Activated CD8-positive, alpha-beta T cell treated with anti-CD3 and anti-CD28 coated beads for 36 hours (primary cell): ENCODE data around the gene GMPS. TPM values are rescaled to one million over a fixed set of nuclear protein-coding genes. Genes with fewer than 3 reads are reported as not detected.
A peak's percentile ranks its signal among the peaks of the same experiment; 100 is the strongest.
"Not testable (repeated sequence)": the region's sequence is repeated elsewhere in the genome, so short reads cannot be mapped to it uniquely, and the experiment has no call there.

Experiments
- ATAC-seq: fragments of 200-7000 bp; cut with Tn5 transposase; one replicate; pipeline ENCODE4 v1.10.0; 2021; ENCODE audit warnings: mild to moderate bottlenecking, moderate library complexity
- CTCF ChIA-PET: fragments of 350-600 bp; sonication (Branson Sonifier 250); formaldehyde crosslinking; loops from one replicate; lab custom pipeline; 2021; ENCODE audit warnings: antibody characterized with exemption; lab: Charles Lee
- POLR2A ChIA-PET: fragments of 350-600 bp; sonication (Branson Sonifier 250); formaldehyde crosslinking; loops from one replicate; lab custom pipeline; 2021; ENCODE audit warnings: antibody characterized with exemption; lab: Charles Lee
- DNase-seq: peaks from one replicate; pipeline ENCODE4 v3.0.0-alpha.2; 2020
- H3K27ac Mint-ChIP-seq: one replicate; pipeline ENCODE4 v1.8.0; 2021; ENCODE audit warnings: mild to moderate bottlenecking, mixed read lengths
- H3K27me3 Mint-ChIP-seq: one replicate; pipeline ENCODE4 v1.8.0; 2021; ENCODE audit warnings: mixed read lengths
- H3K36me3 Mint-ChIP-seq: one replicate; pipeline ENCODE4 v1.8.0; 2021; ENCODE audit warnings: low read depth, mixed read lengths
- H3K4me1 Mint-ChIP-seq: one replicate; pipeline ENCODE4 v1.8.0; 2021; ENCODE audit warnings: low read depth, mixed read lengths
- H3K4me3 Mint-ChIP-seq: one replicate; pipeline ENCODE4 v1.8.0; 2021; ENCODE audit warnings: mild to moderate bottlenecking, moderate library complexity, mixed read lengths
- H3K9me3 Mint-ChIP-seq: one replicate; pipeline ENCODE4 v1.8.0; 2021; ENCODE audit warnings: mixed read lengths
- CTCF ChIP-seq: fragments of 200-600 bp; IDR thresholded peaks from one replicate; pipeline ENCODE4 v1.8.0; 2022; ENCODE audit warnings: antibody characterized with exemption, mild to moderate bottlenecking
- intact Hi-C: fragments of 100-400 bp; cut with micrococcal nuclease; formaldehyde crosslinking; loops from one replicate; pipeline ENCODE4 v1.10.0; 2022
- total RNA-seq, 2 experiments: library from RNA; stranded (reverse); gene quantifications; one replicate each; pipeline ENCODE4 v1.2.3, GENCODE V29; 2021

The GMPS gene
- total RNA-seq, 2 experiments from 2014 or later: 143 to 148 TPM

DNA sequence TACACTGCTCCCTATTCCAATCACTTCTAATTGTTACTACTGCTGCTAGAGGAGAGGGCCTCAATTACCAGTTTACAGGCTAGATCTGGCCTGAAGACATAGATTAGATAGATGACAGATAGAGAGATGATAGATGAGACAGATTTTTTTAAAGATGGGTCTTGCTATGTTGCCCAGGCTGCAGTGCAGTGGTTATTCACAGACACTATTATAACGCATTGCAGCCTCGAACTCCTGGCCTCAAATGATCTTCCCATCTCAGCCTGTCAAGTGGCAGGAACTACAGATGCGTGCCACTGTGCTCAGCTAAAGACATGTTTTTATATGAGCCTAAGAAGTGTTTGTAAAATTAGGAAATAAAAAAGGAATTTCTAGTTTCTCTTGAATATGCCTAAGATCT, 22.5 kb upstream of the GMPS start:
- intact Hi-C loops: no loop called here
- H3K9me3 Mint-ChIP-seq: no peaks in the 10 kb centered on the region
- ChIA-PET CTCF (interaction anchor here (0.8 to 2.2 kb wide), 2 partner anchors 22 to 42 kb away, joined by 3 to 6 read pairs; partner anchors contain the start of genes C3orf33 and GMPS), POLR2A (interaction anchor here (1.0 kb wide), 1 partner anchor 16 kb away, joined by 3 read pairs; no protein-coding TSS in a partner anchor)
- ATAC-seq (no peak), DNase-seq (no peak)
- peaks cover 47% of the 10 kb centered on the region for H3K4me1 Mint-ChIP-seq
- no peak overlapping the region for H3K4me3 Mint-ChIP-seq
- no peak overlapping the region for H3K27ac Mint-ChIP-seq
- TF ChIP-seq CTCF: no peak
- H3K36me3 Mint-ChIP-seq: peaks cover 36% of the 10 kb centered on the region
- no peaks in the 10 kb centered on the region for H3K27me3 Mint-ChIP-seq

GRCh38 chr3:155849404-155849803, 21.0 kb upstream of the GMPS start:
- POLR2A ChIA-PET: interaction anchor here (1.0 kb wide), 1 partner anchor 14 kb away, joined by 3 read pairs; no protein-coding TSS in a partner anchor

GRCh38 chr3:155852341-155852740, 18.1 kb upstream of the GMPS start:
- peak overlapping the region; percentile 87 for H3K4me3 Mint-ChIP-seq
- no peaks in the 10 kb centered on the region for H3K27me3 Mint-ChIP-seq
- ChIA-PET CTCF (interaction anchor here (1.0 to 3.2 kb wide), 3 partner anchors 18 to 46 kb away, joined by 3 to 23 read pairs (median 4); partner anchors contain the start of gene C3orf33), POLR2A (interaction anchor here (1.2 to 4.6 kb wide), 4 partner anchors 19 to 46 kb away, joined by 4 to 52 read pairs (median 12); partner anchors contain the start of genes C3orf33 and GMPS)
- peak overlapping the region; percentile 100 for H3K27ac Mint-ChIP-seq
- DNase-seq (no peak), ATAC-seq (no peak)
- peaks cover 39% of the 10 kb centered on the region for H3K36me3 Mint-ChIP-seq
- TF ChIP-seq CTCF: no peak
- no peaks in the 10 kb centered on the region for H3K9me3 Mint-ChIP-seq
- peaks cover 26% of the 10 kb centered on the region for H3K4me1 Mint-ChIP-seq
- intact Hi-C loops: loop anchor here (5.0 to 10.0 kb wide), 2 partner anchors 45 to 98 kb away; partner anchors contain the start of gene C3orf33

More at GRCh38 chr3:155849404-155849803, 21.0 kb upstream of the GMPS start:
- H3K27ac Mint-ChIP-seq, DNase-seq, intact Hi-C loops, H3K27me3 Mint-ChIP-seq, ATAC-seq, H3K9me3 Mint-ChIP-seq: not testable (repeated sequence)
- Mint-ChIP-seq H3K36me3 (peaks cover 42% of the 10 kb centered on the region), H3K4me3 (peak overlapping the region; percentile 19), H3K4me1 (peaks cover 38% of the 10 kb centered on the region)
- CTCF ChIA-PET: interaction anchor here (2.5 kb wide), 1 partner anchor 43 kb away, joined by 10 read pairs; the partner anchor contains the start of gene C3orf33

DNA sequence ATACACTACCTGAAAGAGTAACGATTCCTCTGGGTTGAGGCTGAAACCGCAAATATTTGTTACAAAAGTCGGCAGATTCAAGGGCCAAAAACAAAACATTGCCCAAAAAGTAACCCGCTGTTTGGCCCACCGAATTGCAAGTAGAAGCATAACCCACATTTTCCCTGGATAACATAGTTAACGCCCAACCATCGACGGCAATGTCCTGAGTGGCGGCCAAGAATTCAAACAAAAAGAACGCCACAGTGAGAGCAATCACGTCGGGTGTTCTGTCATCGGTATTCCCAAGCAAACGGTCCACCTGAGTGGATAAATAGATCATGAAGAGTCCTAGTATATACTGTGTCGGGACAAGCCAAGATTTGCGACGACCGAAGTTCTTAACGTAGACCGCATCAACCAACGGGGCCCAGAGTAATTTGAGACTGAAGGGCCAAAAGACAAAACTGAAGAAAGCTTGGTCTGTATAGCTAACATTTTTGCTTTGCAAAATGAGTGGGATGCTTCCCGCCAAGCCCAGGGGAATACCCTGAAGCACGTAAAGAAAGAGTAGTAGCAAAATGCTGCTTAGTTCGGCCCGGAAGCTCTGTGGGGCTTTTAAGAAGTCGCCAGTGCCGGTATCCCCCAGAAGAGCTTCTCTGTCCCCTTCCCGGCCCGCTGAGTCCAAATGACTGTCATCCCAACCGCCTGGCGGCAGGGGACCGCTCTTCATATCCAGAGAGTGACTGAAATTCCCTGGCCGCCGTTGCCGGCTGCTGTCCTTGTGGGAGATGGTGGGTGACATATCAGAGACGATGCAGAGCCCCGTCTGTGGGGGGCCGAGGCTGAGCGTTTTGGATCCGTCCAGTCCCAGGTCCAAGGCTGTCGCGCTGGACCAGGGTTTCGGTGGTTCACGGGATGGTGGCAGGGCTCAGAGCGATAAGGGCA, 17.0 kb upstream of the GMPS start:
- intact Hi-C loops: loop anchor here (1.0 to 10.0 kb wide), 3 partner anchors 17 to 99 kb away; partner anchors contain the start of genes C3orf33 and GMPS
- ATAC-seq (peak; percentile 2), DNase-seq (peak; percentile 71)
- H3K27me3 Mint-ChIP-seq: no peaks in the 10 kb centered on the region
- CTCF ChIA-PET: interaction anchor here (1.0 to 3.2 kb wide), 6 partner anchors 9 to 47 kb away, joined by 3 to 23 read pairs (median 4); partner anchors contain the start of gene C3orf33
- TF ChIP-seq CTCF: no peak
- peak overlapping the region; percentile 100 for H3K27ac Mint-ChIP-seq
- H3K9me3 Mint-ChIP-seq: no peaks in the 10 kb centered on the region
- POLR2A ChIA-PET: interaction anchor here (0.6 to 4.6 kb wide), 11 partner anchors 11 to 243 kb away, joined by 3 to 52 read pairs (median 4); partner anchors contain the start of genes C3orf33, GMPS and PLCH1
- H3K4me3 Mint-ChIP-seq: peak overlapping the region; percentile 87
- peaks cover 32% of the 10 kb centered on the region for H3K36me3 Mint-ChIP-seq
- peaks cover 20% of the 10 kb centered on the region for H3K4me1 Mint-ChIP-seq
